Measurements from ENCODE around the gene FANCF. TPM values are rescaled to one million over a fixed set of nuclear protein-coding genes. Genes with fewer than 3 reads are reported as not detected.

Gene FANCF
- 10 to 100 TPM in 2 of 6 donors, 1 to 10 TPM in 4; 7.1 to 12.9 (median 9.8) TPM for total RNA-seq
- polyA plus RNA-seq: 1 to 10 TPM; 6.0 to 9.7 TPM

GRCh38 chr11:22625448-22626287 is at the start of gene FANCF:
TSS of gene FANCF (minus strand) at chr11:22625823. CDS start at chr11:22625810, 13 bp downstream.
- DNase-seq (peak; percentile 86 to 97 (median 94)), FAIRE-seq (peak; percentile 61), ATAC-seq (peak; percentile 95 to 99 (median 97))
- TF ChIP-seq CTCF (IDR thresholded peaks at IDR 0.05): no peak
- Histone ChIP-seq H3K9me3 (no peaks in the 10 kb centered on the region), H3K4me3 (peak within 1 kb of the TSS; percentile 43 to 85 (median 65)), H3K27me3 (no peaks in the 10 kb centered on the region), H3K4me1 (peaks cover 9 to 31% (median 25%) of the 10 kb centered on the region in 3 donors), H3K36me3 (no peaks in the 10 kb centered on the region), H3K27ac (peak within 1 kb of the TSS; percentile 88 to 98 (median 95))
- 0 to 1% methylated on average over 54 to 55 of the region's 55 CpGs for WGBS, 2 donors
- intact Hi-C loops (cut with DNase I): no loop called here

- FAIRE-seq: no peak
- no peak for TF ChIP-seq CTCF (IDR thresholded peaks at IDR 0.05)
- Histone ChIP-seq H3K4me3 (peak overlapping the region in 2 of 4 donors; percentile 7 to 12), H3K27ac (peak overlapping the region; percentile 65 to 94 (median 85)), H3K9me3 (no peaks in the 10 kb centered on the region), H3K27me3 (no peaks in the 10 kb centered on the region), H3K36me3 (no peaks in the 10 kb centered on the region), H3K4me1 (peaks cover 20 to 81% (median 44%) of the 10 kb centered on the region in 3 donors)
- WGBS, 2 donors: 15 to 17% methylated on average over 4 of the region's 4 CpGs
- ATAC-seq: peak; percentile 79 to 92 (median 85)
- intact Hi-C loops (cut with DNase I): no loop called here
- peak in 5 of 6 donors; percentile 29 to 67 (median 54) for DNase-seq
Measured at GRCh38 chr11:22674470-22675439, 49.1 kb upstream of the FANCF start.

- H3K4me3 ChIP-seq: no peak overlapping the region
- H3K9me3 ChIP-seq: no peaks in the 10 kb centered on the region
- peaks cover 18 to 55% (median 36%) of the 10 kb centered on the region in 3 donors for H3K4me1 ChIP-seq
- DNase-seq: peak in 1 of 6 donors; percentile 23
- FAIRE-seq: no peak
- intact Hi-C loops (cut with DNase I): no loop called here
- peak in 2 of 4 donors; percentile 19 to 29 for ATAC-seq
- no peaks in the 10 kb centered on the region for H3K27me3 ChIP-seq
- no peaks in the 10 kb centered on the region for H3K36me3 ChIP-seq
- WGBS, 2 donors: 16 to 21% methylated on average over 2 of the region's 2 CpGs
- H3K27ac ChIP-seq: peak overlapping the region in 2 of 4 donors; percentile 47 to 60
- TF ChIP-seq CTCF (IDR thresholded peaks at IDR 0.05): no peak
Measured at GRCh38 chr11:22671751-22672150, 46.1 kb upstream of the FANCF start.

- no peak overlapping the region for H3K4me3 ChIP-seq
- DNase-seq (no peak), ATAC-seq (peak; percentile 25 to 53 (median 39)), FAIRE-seq (peak; percentile 61)
- WGBS, 2 donors: 41 to 48% methylated on average over 1 of the region's 1 CpG
- H3K4me1 ChIP-seq: peaks cover 16 to 46% (median 27%) of the 10 kb centered on the region in 3 donors
- no peaks in the 10 kb centered on the region for H3K9me3 ChIP-seq
- intact Hi-C loops (cut with DNase I): no loop called here
- H3K36me3 ChIP-seq: no peaks in the 10 kb centered on the region
- peak overlapping the region in 2 of 4 donors; percentile 47 to 60 for H3K27ac ChIP-seq
- no peaks in the 10 kb centered on the region for H3K27me3 ChIP-seq
- TF ChIP-seq CTCF (IDR thresholded peaks at IDR 0.05): peak in 1 of 4 donors; percentile 19
Measured at GRCh38 chr11:22670830-22671229, 45.2 kb upstream of the FANCF start.

Data from pancreas (tissue), 10 donors.